GM19099 (cell line): ENCODE data around the gene PSMD1.

Experiments
- POLR2A ChIP-seq: IDR thresholded peaks from 3 replicates; pipeline ENCODE4 v1.6.1; 2011; ENCODE audit warnings: low read depth; ENCODE audit not compliant: insufficient read length; ENCODE audit errors: extremely low read depth

PSMD1 gene

DNA sequence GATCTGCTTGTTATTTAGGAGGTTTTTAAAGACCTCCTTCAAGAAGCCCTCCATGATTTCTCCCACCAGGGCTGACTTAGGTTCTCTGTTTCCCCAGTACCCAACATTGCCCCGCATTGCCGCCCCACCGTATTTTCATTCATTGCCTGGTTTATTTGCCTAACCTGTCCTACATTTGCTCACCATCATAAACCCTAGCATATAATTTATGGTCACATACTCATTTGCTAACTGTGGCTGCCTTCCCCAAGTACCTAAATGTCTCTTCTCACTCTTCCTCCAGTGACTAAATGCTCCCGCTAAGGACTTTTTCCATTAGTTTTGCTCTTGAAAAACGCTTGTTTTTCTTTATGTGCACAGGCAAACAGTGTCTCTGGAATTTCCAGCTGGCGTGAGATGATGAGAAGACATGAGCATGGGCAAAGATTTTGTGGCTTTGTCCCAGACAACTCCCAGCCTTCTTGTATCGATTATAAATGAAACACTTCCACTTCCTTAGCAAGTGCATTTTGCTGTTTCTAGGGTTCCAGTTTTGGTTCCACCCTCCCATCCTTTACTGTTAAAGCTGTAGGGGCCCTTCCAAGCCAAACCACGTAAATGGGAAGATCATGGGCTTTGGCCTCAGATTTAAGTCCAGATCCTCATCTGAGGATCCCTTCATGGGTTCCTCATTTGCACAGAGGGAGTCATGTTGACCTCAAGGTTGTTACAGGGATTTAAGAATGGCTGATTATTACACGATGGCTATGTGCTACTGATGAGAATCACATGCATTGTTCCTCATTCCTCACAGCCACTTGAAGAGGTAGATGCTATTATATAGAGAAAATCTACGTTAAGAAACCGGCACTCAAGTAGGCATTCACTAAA, 120.7 kb downstream of the PSMD1 start:
- no peak for TF ChIP-seq POLR2A

DNA sequence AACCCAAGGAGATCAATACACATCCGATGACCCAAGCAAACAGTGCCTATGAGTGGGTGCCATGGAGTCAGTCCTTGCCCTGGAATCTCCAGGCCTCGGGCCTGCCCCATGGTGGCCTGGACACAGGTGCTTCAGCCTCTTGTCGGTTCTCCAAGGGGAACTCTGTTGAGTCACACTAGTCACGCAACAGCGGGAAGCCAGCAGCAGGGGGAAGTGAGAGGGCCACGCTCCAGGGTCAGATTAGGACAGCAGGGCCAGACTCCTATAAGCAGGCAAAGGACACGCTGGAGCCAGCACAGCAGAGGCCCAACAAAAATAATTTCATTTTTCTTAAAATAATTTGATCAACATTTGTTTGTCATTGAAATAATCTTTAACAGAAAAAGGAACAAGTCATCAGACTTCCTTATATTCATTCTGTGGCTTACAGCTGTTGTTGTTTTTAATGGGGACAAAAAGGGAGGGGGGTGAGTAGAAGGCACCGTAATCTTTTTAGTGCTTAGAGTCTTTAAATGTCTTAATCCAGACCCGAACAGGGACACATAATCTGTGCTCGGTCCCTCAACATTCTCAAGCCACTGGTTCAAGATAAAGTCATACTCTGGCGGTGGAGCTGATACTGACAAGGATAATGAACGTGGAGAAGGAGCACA, 125.3 kb downstream of the PSMD1 start:
- peak; percentile 30 for TF ChIP-seq POLR2A

DNA sequence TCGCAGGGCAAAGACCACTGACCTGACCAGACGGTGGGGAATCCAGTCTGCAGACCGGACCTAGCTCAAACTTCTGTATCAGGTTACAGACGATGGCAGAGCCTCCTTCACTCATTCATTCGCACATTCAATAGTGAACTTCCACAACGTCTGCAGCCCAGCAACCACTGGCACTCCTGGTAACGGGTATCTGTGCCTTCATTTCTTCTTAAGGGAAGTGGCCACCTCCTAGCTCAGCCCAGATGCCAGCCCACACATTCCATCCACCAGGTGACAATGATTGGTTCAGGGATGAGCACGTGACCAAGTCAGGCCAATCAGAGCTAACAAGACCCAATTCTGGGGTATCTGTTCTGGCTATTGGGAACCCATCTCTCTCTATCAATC, 125.8 kb downstream of the PSMD1 start:
- TF ChIP-seq POLR2A, result no peak

DNA sequence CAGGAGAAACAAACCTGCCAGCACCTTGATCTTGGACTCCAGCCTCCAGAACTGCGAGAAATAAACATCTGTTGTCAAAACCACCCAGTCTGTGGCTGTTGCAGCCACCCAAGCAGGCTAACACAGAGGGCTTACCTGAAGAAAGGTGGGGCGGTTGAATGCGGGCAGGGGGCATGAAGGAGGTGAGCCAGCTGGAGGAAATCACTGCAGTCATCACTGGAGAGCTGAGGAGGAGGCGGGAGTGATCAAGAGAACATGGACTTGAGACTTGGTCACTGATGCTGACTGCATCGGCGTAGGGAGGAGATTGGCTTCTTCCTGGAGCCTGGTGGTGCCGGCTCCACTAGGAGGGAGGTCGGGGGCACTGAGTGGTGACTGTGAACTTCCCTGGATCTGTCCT, 127.2 kb downstream of the PSMD1 start:
- TF ChIP-seq POLR2A, result no peak

DNA sequence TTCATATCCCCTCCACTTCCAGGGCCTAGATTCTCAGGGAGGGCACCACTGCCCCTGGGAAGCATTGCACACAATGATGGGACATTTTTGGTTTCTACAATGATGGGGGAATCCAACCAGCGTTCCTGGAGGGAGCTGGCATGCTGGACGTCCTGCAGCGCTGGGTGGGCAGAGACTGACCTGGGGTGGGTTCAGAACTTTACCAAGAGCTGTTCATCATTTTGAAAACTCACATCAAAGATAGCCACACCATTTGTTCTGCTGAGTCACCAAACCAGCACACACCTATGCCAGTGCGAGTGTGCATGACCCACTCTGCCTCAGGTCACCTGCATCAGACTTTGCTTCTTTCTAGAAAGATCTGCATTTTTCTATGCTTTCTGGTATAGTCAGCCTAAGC, 127.7 kb downstream of the PSMD1 start:
- no peak for TF ChIP-seq POLR2A

DNA sequence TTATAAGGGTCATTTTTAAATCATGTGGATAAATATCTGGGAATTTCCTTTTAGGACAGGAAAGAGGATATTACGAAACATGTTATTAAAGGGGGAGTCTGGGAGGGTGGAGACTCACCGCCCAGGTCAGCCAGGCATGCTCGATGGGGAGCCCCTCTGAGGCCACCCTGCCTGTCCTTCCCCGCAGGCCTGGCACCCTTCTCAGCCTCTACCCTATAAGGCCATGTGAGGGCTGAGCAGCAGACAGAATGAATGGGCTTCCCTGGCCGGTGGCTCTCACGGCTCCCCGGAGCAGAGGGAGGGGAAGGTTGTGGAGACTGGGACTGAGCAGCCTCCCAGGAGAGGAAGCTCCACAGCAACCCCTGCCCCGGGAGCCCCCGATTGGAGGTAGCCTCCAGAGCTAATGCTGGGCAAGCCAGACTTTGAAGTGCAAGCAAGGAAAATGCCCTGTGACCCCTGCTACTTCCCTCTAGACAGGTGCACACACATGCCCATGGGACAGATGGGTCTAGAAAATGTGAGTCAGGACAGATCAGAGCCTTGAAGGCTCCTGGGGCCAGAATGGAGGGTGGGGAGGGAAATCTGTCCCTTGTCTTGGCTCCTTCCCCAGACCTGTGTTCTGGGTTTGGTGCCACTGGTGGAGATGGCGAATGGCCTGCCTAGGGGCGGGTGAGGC, 128.5 kb downstream of the PSMD1 start:
- TF ChIP-seq POLR2A, result no peak

DNA sequence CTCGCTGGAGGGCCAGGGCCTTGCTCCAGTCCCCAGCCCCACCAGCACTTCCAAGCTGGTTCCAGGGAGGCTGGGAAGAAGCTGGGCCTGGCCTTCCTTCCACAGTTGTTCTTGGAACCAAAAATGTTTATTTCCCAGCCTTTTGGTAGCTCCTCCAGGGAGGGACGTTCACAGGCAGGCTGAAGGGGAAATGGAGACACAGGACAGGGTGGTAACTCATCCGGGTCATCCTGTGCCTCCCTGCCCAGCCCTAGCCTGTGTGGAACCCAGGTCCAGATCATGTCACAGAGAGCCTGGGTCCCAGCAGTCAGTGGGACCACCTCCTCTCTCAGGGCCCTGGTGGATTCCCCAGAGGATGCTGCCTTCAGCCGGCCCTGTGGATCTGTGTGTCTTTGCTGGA, 129.2 kb downstream of the PSMD1 start:
- TF ChIP-seq POLR2A, result no peak

DNA sequence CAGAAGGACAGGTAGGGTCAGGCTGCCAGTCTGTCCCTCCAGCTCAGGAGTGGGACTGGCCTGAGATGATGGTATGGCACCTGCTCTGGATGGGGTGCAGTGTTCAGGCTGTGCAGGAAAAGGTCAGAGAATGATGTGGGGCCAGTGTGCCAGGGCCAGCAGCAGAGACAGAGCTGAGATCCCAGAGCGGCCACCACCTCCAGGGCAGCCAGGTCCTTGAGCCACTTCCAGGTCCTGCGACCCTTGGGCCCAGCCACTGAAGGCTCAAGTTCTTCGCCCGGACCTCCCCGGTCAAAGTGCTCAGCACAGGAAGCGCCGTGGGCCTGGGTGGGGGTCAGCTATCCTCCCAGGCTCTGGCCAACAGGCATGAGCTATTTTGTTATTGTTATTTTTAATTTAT, 129.7 kb downstream of the PSMD1 start:
- TF ChIP-seq POLR2A, result no peak

DNA sequence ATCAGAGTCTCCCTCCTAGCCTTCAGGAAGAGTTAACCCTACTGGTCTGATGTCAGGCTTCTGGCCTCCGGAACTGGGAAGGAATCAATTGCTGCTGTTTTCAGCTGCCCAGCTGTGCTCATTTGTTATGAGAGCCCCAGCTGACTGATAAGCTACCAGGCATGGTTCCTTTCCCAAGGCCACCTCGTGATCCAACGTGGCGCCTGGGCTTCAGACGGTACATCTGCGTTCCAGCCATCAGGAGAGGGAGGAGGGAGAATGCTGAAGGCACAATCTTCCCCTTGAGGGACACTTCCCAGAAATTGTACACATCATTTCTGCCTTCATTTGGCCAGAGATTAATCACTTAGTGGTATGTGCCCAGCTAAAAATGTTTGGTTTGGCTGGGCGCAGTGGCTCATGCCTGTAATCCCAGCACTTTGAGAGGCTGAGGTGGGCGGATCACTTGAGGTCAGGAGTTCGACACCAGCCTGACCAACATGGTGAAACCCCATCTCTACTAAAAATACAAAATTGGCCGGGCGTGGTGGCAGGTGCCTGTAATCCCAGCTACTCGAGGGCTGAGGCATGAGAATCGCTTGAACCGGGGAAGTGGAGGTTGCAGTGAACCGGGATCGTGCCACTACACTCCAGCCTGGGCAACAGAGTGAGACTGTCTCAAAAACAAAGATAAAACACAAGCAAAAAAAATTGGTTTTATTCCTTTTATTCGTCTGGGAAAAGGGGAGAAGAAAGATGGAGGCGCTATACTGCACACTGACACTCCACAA, 131.3 kb downstream of the PSMD1 start:
- TF ChIP-seq POLR2A, result no peak

DNA sequence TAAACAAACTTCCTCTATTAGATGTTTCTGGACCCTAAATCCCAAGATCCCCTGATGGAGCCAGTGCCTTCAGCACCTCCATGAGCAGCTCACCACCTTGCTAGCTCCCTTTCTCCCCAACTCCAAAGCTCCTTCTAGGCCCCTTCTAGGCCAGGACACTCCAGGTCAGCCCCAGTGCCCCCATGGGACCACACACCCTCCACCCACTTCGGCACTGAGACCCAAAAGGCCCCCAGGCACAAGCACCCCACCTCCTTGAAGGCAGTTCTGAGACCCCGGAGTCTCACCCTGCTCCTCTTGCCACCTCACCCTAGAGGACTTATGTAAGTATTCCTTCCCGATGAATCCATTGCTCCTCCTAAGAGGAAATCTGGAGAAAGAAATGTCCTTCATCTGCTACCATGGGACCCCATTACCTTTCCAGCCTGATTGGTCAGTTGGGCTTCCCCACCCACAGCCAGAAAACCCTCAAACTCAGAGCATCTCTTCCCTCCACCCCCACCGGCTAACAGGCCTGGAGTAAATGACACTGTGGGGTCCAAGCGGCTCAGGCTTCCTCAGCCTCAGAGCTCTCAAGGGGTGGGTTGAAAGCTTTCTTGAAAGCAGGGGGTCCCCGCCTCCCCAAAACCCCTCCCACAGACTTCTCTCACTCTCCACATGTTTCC, 132.0 kb downstream of the PSMD1 start:
- TF ChIP-seq POLR2A, result no peak

DNA sequence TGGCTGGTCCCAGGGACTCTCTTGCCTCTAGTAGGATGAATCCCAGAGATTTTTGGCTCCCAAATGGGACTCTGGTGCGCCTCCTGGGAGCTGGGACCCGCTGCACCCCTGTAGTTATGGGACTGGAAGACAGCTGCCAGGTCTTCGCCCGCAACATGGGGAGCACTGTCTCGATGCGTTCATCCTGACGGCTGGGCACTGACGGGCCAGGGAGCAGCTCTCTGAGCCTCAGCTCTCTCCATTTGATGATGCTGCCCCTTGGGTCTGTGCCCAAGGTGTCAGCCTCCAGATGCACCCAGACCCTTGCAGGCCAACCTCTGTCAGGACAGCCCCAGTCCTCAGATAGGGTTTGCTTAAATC, 132.5 kb downstream of the PSMD1 start:
- TF ChIP-seq POLR2A, result no peak

DNA sequence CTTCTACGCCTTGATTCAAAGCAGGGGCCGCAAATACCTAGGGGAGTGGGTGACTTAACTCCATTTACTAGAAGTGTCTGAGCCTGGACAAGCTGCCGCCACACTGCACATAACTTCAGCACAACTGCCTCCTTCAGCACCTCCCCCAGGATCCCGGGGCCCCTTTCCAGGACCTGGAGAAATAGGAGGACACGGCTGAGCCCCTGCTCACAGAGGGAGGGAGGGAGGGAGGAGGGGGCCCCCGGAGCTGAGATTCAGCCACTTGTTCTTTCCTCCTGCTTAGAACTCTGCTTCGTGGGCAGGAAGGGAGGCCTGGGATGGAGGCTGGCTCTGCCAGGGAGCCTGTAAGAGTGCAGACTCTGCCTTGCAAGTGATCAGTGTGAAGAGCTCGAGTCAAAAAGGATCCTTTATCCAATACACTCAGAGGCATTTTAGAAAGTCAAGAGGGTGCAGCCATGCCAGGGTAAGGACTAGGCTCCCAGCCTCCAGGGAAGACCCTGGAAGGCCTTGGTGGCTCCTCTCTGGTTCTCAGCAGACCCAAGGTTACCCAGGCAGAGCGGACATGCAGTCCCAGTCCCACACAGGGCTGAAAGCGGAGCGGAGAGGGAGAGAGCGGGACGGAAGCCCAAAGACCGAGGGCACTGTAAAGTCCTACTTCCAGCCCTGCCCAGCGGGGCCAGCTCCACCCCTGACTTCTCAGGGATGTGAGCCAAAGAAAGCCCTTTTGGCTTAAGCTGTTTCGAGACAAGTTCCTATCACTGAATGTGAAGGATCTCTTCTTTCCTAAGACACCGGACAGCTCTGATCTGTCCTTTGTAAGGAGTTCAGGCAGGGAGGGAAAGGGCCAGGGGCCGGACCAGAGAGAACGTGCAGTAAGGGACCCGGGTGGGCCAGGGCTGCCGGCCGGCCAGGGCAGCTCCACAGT, 133.2 kb downstream of the PSMD1 start:
- TF ChIP-seq POLR2A, result no peak

DNA sequence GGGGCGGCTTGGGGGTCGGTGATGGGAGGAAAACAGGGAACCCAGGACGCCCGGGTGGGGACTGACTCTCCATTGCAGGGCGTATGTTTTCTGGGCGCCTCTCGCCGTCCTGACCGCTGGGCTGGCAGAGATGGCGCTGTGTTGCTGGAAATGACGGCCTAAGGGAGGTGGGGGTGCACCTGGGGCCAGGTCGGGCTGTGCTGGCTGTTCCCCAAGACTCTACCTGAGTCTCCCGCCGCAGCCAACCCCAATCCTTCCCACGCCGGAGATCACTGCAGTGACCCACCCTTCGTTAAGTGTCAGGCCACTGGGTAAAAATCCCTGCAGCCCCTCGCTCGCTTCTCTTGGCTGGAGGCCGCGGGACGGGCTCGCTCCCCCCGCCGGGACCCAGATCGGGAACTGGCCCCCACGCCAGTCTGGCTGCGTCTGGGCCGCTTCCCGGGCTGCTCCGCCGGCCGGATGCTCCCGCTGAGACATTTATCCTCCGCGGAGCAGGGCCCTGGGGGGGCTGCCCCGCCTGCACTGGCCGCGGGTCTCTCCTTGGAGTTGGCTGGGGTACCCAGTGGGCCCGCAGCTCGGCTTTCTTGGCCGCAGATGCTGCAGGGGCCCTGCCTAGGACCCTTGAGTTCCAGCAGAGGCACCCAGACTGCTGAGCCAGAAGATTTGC, 134.0 kb downstream of the PSMD1 start:
- no peak for TF ChIP-seq POLR2A
